ENCODE measurements around the gene SLIT3.

Gene SLIT3

GRCh38 chr5:169098331-169099121 is 202.4 kb downstream of the SLIT3 start:
- Histone ChIP-seq H3K4me1 (ENCODE audit: low read depth, poor library complexity, severe bottlenecking) (no peaks in the 10 kb centered on the region), H3K4me3 (IDR thresholded peaks at IDR 0.05; ENCODE audit: insufficient read depth, low read depth, low read length) (no peak overlapping the region), H3K27ac (no peak overlapping the region), H4K20me1 (ENCODE audit: insufficient read depth) (no peaks in the 10 kb centered on the region), H3K79me2 (ENCODE audit: insufficient read depth, low read depth) (no peaks in the 10 kb centered on the region), H3K27me3 (ENCODE audit: insufficient read depth, low read depth) (no peaks in the 10 kb centered on the region), H2AFZ (ENCODE audit: low read depth) (no peak overlapping the region), H3K36me3 (ENCODE audit: insufficient read depth) (no peaks in the 10 kb centered on the region), H3K9ac (no peak overlapping the region), H3K4me2 (no peak overlapping the region)
- TF ChIP-seq, protein P1, sequence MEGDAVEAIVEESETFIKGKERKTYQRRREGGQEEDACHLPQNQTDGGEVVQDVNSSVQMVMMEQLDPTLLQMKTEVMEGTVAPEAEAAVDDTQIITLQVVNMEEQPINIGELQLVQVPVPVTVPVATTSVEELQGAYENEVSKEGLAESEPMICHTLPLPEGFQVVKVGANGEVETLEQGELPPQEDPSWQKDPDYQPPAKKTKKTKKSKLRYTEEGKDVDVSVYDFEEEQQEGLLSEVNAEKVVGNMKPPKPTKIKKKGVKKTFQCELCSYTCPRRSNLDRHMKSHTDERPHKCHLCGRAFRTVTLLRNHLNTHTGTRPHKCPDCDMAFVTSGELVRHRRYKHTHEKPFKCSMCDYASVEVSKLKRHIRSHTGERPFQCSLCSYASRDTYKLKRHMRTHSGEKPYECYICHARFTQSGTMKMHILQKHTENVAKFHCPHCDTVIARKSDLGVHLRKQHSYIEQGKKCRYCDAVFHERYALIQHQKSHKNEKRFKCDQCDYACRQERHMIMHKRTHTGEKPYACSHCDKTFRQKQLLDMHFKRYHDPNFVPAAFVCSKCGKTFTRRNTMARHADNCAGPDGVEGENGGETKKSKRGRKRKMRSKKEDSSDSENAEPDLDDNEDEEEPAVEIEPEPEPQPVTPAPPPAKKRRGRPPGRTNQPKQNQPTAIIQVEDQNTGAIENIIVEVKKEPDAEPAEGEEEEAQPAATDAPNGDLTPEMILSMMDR (conservative IDR thresholded peaks at IDR 0.05; ENCODE audit: low read depth, low read length), result no peak

DNA sequence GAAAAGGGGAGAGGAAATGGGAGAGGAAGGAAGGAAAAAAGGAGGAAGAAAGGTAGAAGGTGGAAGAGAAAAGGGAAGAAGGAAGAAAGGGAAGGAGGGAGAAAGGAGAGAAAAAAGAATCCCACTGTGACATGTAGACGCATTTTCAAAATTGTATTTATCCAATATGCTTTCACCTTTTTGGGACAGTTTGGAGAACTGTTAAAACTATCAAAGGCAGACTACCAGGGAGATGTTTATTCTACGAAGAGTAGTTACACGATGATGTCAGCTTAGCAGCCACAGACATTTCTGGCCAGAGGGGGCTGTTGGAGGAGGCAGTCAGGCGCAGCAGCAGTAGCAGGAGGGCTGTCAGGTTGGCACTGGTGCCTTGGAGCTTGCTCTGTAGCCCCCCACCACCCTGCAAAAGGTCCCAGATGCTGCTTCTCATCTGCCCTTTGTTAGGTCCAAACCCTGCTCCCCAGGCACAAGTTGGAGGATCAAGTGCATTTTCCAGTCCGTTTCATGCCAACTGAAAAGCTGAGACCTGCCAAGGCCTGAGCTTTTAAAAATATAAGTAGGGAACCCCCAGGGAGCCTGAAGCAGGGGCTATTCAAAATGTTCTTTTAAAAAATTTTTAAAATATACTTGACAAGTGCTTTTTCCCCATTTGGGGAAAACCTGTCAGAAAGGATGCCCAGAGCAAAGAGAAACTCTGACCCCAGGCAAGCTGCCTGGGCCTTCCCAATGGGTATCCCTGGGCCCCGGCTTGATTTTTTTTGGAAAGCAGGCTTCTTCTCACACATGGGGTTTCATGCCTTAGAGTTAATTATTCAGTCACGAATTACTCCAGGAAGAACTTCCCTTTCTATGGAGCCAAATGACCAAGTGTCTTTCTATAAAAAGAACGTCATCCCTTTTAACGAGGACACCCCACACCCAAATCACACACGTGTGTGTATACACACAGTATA is 203.3 kb downstream of the SLIT3 start:
- Histone ChIP-seq H3K4me1 (ENCODE audit: low read depth, poor library complexity, severe bottlenecking) (no peaks in the 10 kb centered on the region), H3K27me3 (ENCODE audit: insufficient read depth, low read depth) (no peaks in the 10 kb centered on the region), H3K9ac (no peak overlapping the region)

DNA sequence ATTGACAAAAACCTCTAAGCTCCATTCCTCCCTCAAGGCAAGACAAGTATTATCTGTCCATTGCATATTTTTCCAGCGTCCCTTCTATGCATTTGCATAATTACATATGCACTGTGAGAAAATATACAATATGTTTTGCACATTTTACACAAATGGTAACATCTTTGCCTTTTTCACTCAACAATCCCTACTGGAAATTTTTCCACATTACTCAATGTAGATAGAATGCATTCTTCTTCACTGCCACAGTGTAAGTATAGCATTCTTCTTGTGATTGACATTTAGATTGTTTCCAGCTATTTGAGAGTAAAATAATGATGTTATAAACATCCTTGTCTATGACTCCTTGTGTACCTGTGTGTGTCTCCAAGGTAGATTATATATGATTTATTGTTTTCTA is 205.0 kb downstream of the SLIT3 start:
- Histone ChIP-seq H3K27me3 (ENCODE audit: insufficient read depth, low read depth) (no peaks in the 10 kb centered on the region), H3K4me3 (IDR thresholded peaks at IDR 0.05; ENCODE audit: insufficient read depth, low read depth, low read length) (no peak overlapping the region), H3K9ac (no peak overlapping the region), H3K4me2 (no peak overlapping the region), H3K27ac (no peak overlapping the region), H2AFZ (ENCODE audit: low read depth) (no peak overlapping the region), H3K4me1 (ENCODE audit: low read depth, poor library complexity, severe bottlenecking) (no peaks in the 10 kb centered on the region), H3K79me2 (ENCODE audit: insufficient read depth, low read depth) (no peaks in the 10 kb centered on the region), H3K36me3 (ENCODE audit: insufficient read depth) (no peaks in the 10 kb centered on the region), H4K20me1 (ENCODE audit: insufficient read depth) (no peaks in the 10 kb centered on the region)
- TF ChIP-seq, protein P1 (conservative IDR thresholded peaks at IDR 0.05; ENCODE audit: low read depth, low read length), result no peak

More for the DNA sequence above, 203.3 kb downstream of the SLIT3 start:
- H3K4me3 ChIP-seq (IDR thresholded peaks at IDR 0.05; ENCODE audit: insufficient read depth, low read depth, low read length), result no peak overlapping the region
- no peak overlapping the region for H3K27ac ChIP-seq
- H3K4me2 ChIP-seq, result no peak overlapping the region
- H3K79me2 ChIP-seq (ENCODE audit: insufficient read depth, low read depth), result no peaks in the 10 kb centered on the region
- H3K36me3 ChIP-seq (ENCODE audit: insufficient read depth), result no peaks in the 10 kb centered on the region
- H4K20me1 ChIP-seq (ENCODE audit: insufficient read depth), result no peaks in the 10 kb centered on the region
- H2AFZ ChIP-seq (ENCODE audit: low read depth), result no peak overlapping the region
- TF ChIP-seq, protein P1 (conservative IDR thresholded peaks at IDR 0.05; ENCODE audit: low read depth, low read length), result no peak

DNA sequence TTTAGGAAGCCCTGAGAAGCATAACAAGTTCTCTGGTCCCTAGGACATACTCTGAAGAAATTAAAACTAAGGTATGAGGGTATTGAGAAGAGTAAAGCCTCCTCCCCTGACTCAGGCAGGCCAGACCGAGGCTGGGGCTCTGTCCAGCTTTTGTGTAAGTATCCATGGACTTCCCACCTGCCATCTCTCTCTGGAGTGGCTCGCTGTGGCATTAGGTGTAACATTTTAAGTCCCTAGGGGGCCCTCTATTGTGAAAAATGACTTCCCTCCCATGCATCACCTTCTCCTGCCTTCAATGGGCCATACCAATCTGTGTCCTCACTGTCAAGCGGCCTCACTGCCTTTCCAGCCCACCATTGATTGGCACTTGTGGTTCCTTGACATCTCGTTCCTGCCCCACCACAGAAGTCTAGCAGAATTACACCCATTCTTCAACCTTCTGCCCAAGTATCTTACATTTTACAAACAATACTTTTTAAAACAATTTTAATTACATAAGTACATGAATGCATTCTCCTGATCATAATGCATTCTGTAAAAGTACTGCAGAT is 205.5 kb downstream of the SLIT3 start:
- TF ChIP-seq, protein P1 (conservative IDR thresholded peaks at IDR 0.05; ENCODE audit: low read depth, low read length), result no peak
- no peaks in the 10 kb centered on the region for H3K36me3 ChIP-seq (ENCODE audit: insufficient read depth)
- no peaks in the 10 kb centered on the region for H3K27me3 ChIP-seq (ENCODE audit: insufficient read depth, low read depth)
- no peaks in the 10 kb centered on the region for H4K20me1 ChIP-seq (ENCODE audit: insufficient read depth)
- H3K27ac ChIP-seq, result no peak overlapping the region
- no peak overlapping the region for H2AFZ ChIP-seq (ENCODE audit: low read depth)
- H3K9ac ChIP-seq, result no peak overlapping the region
- no peaks in the 10 kb centered on the region for H3K4me1 ChIP-seq (ENCODE audit: low read depth, poor library complexity, severe bottlenecking)
- H3K4me3 ChIP-seq (IDR thresholded peaks at IDR 0.05; ENCODE audit: insufficient read depth, low read depth, low read length), result no peak overlapping the region
- H3K4me2 ChIP-seq, result no peak overlapping the region
- H3K79me2 ChIP-seq (ENCODE audit: insufficient read depth, low read depth), result no peaks in the 10 kb centered on the region
